COLO668 (cell line): ENCODE results near the gene TFAP2A.

Experiments used
- DNase-seq: peaks from one replicate; lab custom pipeline; 2025; ENCODE audit not compliant: unreplicated experiment; lab: John Stamatoyannopoulos, UW

TFAP2A gene

GRCh38 chr6:10426781-10427279, 12.0 kb upstream of the TFAP2A start:
- no peak for DNase-seq

- peak; percentile 78 for DNase-seq
These were observed 11.3 kb upstream of the TFAP2A start for GRCh38 chr6:10425975-10426780.

DNA sequence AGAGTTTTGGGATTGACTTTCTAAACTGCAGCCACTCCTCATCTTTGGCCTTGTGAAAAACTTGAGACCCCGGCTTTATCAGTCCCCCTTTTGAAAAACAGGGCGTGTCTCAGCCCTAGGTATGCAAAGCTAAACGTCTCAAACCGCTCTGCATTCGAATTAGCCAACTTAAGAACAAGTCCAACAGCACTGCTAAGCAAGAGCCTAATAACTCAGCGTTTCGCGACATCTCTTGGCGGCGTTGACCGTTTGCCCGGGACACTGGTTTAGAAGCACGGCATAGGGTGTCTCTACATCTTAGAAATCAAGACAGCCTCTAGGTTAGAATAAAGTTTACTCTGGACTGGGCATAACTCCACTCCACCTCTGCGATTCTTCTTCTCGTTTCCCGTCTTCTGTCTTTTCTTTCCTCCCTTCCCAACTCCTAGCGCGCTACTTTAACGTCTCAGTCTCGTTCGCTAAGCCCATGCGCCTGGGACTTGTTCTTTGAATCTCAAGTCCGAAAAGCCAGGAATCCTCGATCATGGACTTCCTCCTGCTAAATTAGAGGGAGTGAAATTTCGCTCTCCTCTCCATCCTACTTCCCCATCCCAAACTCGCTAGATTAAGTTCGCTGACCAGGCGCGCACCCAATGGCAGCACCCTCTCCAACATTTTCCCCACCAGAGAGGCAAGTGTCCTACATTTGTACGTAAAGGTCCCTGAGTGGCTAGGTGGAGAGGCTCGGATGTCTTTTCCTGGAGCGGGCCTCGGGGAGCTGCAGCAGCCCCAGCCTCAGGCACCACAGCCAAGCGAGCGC, 10.5 kb upstream of the TFAP2A start:
- no peak for DNase-seq

DNA sequence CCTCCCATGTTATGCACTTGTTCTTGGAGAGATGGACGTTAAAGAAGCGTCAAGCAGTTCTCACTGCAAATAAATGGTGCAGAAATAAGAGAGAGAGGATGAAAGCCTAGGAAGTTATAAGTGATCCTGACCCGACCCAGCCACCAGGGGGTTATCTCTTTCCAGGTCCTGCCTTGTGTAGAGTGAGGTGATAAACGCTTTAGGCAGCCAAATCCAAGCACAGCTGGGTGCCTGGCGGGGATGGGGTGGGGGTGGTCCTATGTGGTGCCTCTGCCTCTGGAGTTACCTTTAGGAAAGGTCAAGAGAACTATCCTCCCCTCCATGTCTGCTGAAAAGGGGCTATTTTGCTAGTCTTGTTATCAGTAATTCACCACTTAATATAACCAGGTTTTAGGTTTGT, 9.2 kb upstream of the TFAP2A start:
- peak; percentile 42 for DNase-seq

- DNase-seq, result no peak
These were observed 7.8 kb upstream of the TFAP2A start for GRCh38 chr6:10422737-10423034.

DNA sequence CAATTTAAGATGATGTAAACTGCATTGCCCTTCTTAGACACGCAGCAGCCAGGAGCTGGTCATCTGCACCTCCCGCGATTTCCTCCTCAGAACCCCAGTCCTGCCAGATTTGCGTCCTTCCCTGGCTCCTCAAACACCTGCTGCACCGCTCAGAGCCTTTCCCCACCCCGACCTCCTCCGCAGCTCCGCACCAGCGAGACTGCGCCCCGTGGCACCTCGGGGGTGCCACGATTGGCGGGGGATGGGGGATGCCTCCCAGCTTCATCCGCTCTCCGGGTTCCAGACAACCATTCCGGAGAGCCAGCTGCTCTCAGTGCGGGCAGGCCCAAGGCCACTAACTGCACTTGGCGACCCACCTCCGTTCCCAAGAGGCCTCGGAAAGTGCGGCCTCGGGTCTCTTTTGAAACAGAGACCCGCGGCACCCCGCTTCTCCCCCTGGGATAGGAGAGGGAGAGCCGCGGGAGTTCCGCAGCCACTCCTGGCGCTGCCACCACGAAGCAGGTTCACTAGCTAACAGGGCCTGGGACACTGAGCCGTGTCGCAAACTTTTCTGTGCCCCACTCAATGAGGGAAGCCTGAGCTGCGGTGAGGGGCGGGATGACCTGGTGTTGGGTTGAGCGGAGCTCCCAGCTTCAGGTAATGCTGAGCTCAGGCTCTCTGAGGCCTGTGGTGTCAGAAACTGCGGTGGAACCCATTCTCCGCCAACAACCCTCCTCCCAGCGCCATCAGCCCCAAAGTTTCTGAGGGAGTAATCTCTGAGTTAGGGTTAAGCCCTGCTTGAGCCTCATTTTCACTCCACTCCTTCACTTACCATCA, 7.3 kb upstream of the TFAP2A start:
- DNase-seq, result no peak

GRCh38 chr6:10421158-10421920, 6.5 kb upstream of the TFAP2A start:
- DNase-seq, result no peak

DNA sequence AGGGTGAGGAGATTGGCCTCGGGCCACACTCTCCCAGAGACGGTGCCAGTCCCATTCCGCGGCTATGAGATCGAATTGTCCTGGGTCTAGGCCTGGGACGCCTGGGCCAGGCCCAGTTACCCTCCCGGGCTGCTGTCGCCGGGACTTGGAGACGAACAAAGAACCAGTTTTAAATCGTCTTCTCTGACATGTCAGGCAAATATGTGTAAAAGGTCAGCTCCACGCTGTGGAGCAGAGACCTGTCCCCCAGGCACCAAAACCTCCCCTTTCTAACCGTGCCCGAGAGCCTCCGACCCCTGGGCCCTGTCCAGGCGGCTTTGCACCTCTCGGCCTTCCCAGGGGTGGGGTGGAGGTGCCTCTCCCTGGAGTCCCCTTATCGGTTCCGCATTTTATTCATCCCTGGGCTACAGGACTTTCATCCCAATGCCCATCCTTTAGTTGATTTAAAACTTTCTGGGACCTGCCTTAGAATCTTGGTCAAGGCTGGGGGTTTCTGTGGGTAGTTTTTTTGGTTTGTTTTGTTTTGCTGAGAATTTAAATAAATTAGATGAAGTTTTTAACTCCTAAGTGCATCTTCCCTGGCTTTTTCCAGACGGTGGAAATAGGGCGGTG, 5.8 kb upstream of the TFAP2A start:
- no peak for DNase-seq

DNA sequence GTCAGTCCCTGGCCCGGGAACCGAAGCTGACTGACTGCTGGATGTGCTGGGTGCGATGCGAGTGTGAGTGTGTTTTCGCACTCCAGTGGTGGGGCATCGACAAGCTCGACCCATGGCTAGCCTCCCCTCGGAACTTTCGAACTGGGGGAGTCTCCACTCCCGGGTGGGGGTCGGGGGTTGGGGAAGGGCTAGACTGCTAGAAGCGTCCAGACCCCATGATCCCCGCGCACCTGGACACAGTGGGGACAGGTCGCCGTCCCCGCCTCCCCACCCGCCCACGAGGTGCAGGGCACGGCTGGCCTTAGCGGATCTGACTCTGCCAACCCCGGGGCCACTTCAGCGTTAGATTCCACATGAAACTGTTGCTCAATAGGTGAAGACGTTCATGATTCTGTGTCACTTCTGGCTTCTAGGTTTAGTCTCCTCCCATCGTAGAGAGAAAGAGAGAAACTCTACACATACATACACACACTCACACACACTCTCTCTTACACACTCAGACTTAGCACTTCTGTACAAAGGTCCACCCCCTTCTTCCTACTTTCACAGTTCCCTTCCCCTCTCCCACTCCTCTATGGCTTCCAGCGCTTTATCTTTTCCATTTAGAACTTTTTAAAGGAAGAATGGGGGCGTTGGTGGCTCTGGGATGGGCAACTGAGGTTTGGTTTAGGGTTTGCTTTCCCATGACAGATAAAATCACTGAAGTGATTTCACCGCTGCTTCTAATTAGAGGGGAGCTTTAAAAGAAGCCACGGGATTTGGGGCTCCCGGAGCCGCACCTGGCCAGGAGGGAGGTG, 5.1 kb upstream of the TFAP2A start:
- peak; percentile 49 for DNase-seq

DNA sequence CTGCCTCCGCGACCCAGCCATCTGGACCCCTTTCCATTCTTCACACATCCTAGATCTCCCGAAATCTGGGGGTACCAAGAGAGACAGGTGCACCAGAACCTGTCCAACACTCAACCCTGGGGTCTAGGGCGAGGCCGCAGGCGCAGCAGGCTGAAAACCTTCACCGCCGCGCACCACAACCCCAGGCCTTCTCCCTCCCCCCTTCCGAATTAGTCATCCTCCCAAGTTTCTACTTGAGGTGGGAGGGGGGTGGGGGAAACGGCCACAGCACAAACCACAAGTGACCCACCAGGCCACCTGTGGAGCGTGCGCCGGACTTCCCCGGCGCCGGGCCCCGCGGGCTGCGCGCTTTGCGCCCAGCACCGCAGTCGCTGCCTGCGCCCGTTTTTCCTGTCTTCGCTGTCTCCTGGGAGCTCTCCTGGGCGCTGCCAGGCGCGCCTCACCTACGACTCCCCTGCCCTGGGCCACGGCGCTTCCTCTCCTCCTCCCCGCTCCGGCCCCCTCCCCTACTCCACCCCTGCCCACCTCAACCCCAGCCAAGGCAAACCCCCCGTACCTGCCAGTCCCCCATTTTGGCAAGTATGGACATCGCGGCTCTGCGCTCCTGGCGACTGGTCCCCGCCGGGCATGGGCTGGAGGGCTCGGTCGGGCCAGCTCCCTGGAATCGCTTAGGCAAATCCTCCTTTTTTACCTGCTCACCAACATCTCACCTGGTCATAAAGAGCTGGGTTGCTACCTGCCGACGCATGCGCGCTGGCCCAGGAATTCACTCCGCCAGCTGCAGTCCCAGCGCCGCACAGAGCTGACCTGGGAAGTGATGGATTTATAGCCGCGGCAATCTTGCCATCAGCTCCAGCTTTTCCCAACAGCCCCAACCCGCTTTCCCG, 4.2 kb upstream of the TFAP2A start:
- peak; percentile 89 for DNase-seq

- DNase-seq, result peak; percentile 28
These were observed 3.5 kb upstream of the TFAP2A start for GRCh38 chr6:10418361-10418861.

- peak; percentile 23 for DNase-seq
These were observed 2.8 kb upstream of the TFAP2A start for GRCh38 chr6:10417681-10418104.

- DNase-seq, result peak; percentile 34
These were observed 2.2 kb upstream of the TFAP2A start for GRCh38 chr6:10416863-10417641.

GRCh38 chr6:10416516-10416862, 1.6 kb upstream of the TFAP2A start:
- no peak for DNase-seq

GRCh38 chr6:10415617-10416480, 975 bp upstream of the TFAP2A start:
- peak; percentile 25 for DNase-seq

DNA sequence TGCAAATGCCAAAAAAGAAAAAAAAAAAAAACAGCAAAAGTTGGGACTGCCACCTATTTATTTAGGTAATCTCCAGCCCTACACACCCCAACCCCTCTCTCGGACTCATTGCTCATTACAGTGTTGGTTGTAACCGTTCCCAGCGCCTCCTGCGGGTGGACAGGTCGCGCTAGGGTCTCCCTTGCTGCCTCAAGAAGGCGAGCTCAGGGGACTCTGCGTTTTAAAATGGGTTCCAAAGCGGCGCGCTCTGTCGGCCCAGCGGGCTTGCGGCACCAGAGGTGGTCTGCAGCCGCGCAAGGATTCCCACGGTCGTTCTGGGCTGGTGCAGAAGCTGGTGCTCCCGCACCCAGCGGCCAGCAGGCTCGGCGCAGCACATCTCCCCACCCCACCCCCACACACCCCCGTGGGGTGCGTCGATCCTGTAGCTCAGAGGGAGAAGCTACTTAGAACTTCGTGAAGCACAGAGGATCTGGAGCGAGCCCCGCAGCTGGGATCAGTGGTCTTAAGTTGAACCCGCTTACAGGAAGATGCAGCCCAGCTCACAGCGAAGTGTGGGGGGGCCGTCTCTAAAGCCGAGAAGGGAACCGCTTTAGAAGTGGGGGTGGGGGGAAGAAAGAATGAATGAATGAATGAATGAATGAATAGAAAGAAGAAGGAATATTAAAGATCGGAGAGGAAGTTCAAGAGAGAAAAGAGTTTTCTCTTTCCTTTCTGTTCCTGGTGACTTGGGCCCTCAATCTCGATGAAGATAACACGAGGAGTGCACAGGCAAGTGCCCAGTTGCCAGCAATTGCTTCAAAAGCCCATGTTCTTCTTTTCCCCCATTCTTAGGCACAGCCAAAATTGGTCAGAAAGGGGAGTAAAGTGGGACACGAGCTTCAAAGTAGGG, 780 bp downstream of the TFAP2A start:
- DNase-seq, result peak; percentile 53
